Upper lobe of left lung (tissue), 6 donors: ENCODE data around the gene LAD1. TPM values are rescaled to one million over a fixed set of nuclear protein-coding genes. Genes with fewer than 3 reads are reported as not detected.

ENCODE experiments used
- ATAC-seq, 2 donors: fragments of 200-7000 bp; cut with Tn5 transposase; one replicate each; pipeline ENCODE4 v1.9.1; 2022; ENCODE audit warnings: mild to moderate bottlenecking in 2 of 2, moderate library complexity in 2 of 2; ENCODE audit not compliant: low FRiP score in 2 of 2
- DNase-seq, 2 donors: peaks; one replicate each; pipeline ENCODE4 v3.0.0-alpha.2; 2019 to 2020
- H3K27ac ChIP-seq, 4 donors: fragments of 200-600 bp; sonication (generic); one replicate each; pipeline ENCODE4 v1.5.1; 2016 to 2019
- H3K27me3 ChIP-seq, 4 donors: fragments of 200-600 bp; sonication (generic); one replicate each; pipeline ENCODE4 v1.5.1; 2017 to 2019
- H3K36me3 ChIP-seq, 4 donors: fragments of 200-600 bp; sonication (generic); one replicate each; pipeline ENCODE4 v1.5.1; 2016 to 2019
- H3K4me1 ChIP-seq, 4 donors: fragments of 200-600 bp; sonication (generic); one replicate each; pipeline ENCODE4 v1.5.1; 2018 to 2019
- H3K4me3 ChIP-seq, 4 donors: fragments of 200-600 bp; sonication (generic); one replicate each; pipeline ENCODE4 v1.5.1; 2017 to 2019; ENCODE audit warnings: mild to moderate bottlenecking in 2 of 4, moderate library complexity in 1 of 4
- H3K9me3 ChIP-seq, 4 donors: fragments of 200-600 bp; sonication (generic); one replicate each; pipeline ENCODE4 v1.5.1; 2018 to 2019
- CTCF ChIP-seq, 6 experiments: fragments of 450-650 bp in 4 of 6; fragments of 200-600 bp in 2 of 6; sonication (generic) in 2 of 6; IDR thresholded peaks; one replicate each; pipeline ENCODE4 v1.5.1; 2016 to 2019; ENCODE audit warnings: antibody characterized with exemption in 6 of 6
- EP300 ChIP-seq, 4 donors: sonication (generic); formaldehyde crosslinking; IDR thresholded peaks; one replicate each; pipeline ENCODE4 v1.5.1; 2017; ENCODE audit warnings: antibody characterized with exemption in 4 of 4, control low read depth in 2 of 4
- POLR2A ChIP-seq, 4 donors: fragments of 450-650 bp; IDR thresholded peaks; one replicate each; pipeline ENCODE4 v1.5.1; 2016 to 2017; ENCODE audit warnings: antibody characterized with exemption in 4 of 4, mild to moderate bottlenecking in 2 of 4
- POLR2AphosphoS5 ChIP-seq, 2 donors: sonication (generic); formaldehyde crosslinking; IDR thresholded peaks; one replicate each; pipeline ENCODE4 v1.5.1; 2017; ENCODE audit warnings: antibody characterized with exemption in 2 of 2
- WGBS, 2 donors: methylation state at CpG; one replicate each; pipeline ENCODE4 v1.1.5; 2017 to 2018; 5-methylcytosine and 5-hydroxymethylcytosine counted together
- total RNA-seq, 6 donors: library from RNA; depleted of rRNA in 4 of 6; stranded (reverse); fragments of >200 nt in 4 of 6; gene quantifications; one replicate each; pipeline versions ENCODE4 v1.1.0 to v1.2.1, GENCODE V29; 2016 to 2021
- donor health status: DM: no; HTN: no; CAD: no; lungs with moderate emphysema.
- donor health status: DM: no; HTN: yes; CAD: no; lungs with severe emphysema.

LAD1 gene
- total RNA-seq, 6 donors from 2014 or later, result 12.6 to 48.1 (median 39.1) TPM

GRCh38 chr1:201370500-201370899 lies 28.6 kb downstream of the LAD1 start:
- WGBS, 2 donors, result 63 to 81% methylated on average over 3 of the region's 3 CpGs

GRCh38 chr1:201369209-201369608 lies 29.9 kb downstream of the LAD1 start:
- Histone ChIP-seq H3K36me3 (no peaks in the 10 kb centered on the region), H3K27me3 (no peaks in the 10 kb centered on the region), H3K4me3 (no peak overlapping the region), H3K4me1 (no peaks in the 10 kb centered on the region), H3K27ac (no peak overlapping the region), H3K9me3 (no peaks in the 10 kb centered on the region)
- WGBS, 2 donors, result 60 to 64% methylated on average over 3 to 6 of the region's 6 CpGs
- peak in 1 of 2 donors; percentile 12 for ATAC-seq
- DNase-seq, result no peak
- TF ChIP-seq CTCF (IDR thresholded peaks at IDR 0.05) (no peak), POLR2AphosphoS5 (IDR thresholded peaks at IDR 0.05) (no peak), POLR2A (IDR thresholded peaks at IDR 0.05) (no peak), EP300 (IDR thresholded peaks at IDR 0.05) (no peak)

More at GRCh38 chr1:201370500-201370899, 28.6 kb downstream of the LAD1 start:
- Histone ChIP-seq H3K4me1 (peaks cover 0 to 4% (median 0%) of the 10 kb centered on the region in 4 donors), H3K27me3 (no peaks in the 10 kb centered on the region), H3K36me3 (no peaks in the 10 kb centered on the region), H3K9me3 (no peaks in the 10 kb centered on the region), H3K27ac (no peak overlapping the region), H3K4me3 (no peak overlapping the region)
- TF ChIP-seq CTCF (IDR thresholded peaks at IDR 0.05) (no peak), POLR2AphosphoS5 (IDR thresholded peaks at IDR 0.05) (no peak), POLR2A (IDR thresholded peaks at IDR 0.05) (no peak), EP300 (IDR thresholded peaks at IDR 0.05) (no peak)
- DNase-seq (no peak), ATAC-seq (no peak)

DNA sequence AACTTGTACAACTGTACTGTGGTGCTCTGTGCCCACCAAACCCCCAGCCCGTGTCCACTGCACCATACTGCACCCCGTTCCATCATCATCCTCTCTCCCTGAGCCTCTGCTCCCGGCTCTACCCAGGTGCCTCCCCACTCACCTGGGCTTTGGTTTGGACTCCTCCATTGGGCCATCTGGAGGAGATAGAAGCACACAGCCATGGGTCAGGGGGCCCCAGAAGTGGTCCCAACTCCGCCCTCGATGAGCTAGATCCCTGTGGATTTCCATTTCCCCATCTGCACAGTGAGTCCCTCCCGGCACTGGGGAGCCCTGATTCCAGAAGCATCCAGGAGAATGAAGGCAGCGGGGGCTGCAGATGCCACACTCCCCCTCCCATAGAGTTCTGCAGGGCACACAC lies 32.4 kb downstream of the LAD1 start:
- no peaks in the 10 kb centered on the region for H3K27me3 ChIP-seq
- H3K9me3 ChIP-seq, result no peaks in the 10 kb centered on the region
- no peak overlapping the region for H3K4me3 ChIP-seq
- no peak overlapping the region for H3K27ac ChIP-seq
- 78 to 79% methylated on average over 7 of the region's 7 CpGs for WGBS, 2 donors
- H3K4me1 ChIP-seq, result no peaks in the 10 kb centered on the region
- no peaks in the 10 kb centered on the region for H3K36me3 ChIP-seq
- DNase-seq (no peak), ATAC-seq (no peak)
- TF ChIP-seq POLR2AphosphoS5 (IDR thresholded peaks at IDR 0.05) (no peak), EP300 (IDR thresholded peaks at IDR 0.05) (no peak), POLR2A (IDR thresholded peaks at IDR 0.05) (no peak), CTCF (IDR thresholded peaks at IDR 0.05) (no peak)

DNA sequence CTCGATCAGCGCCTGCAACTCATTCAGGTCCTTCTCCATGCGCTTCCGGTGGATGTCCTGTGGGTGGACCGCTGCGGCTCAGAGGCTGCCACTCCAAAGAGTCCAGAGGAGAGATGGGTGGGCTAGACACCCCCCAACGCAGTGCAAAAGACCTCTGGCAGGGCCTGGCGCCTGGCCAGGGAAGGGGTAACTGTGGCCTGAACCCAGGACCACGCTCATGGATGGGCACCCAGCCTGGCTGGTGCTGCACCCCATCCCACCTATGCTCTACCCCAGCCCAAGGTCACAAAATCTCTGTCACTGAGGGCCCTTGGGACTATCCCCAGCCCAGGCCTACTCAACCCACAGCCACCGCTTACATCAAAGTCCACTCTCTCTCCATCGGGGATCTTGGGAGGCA lies 33.9 kb downstream of the LAD1 start:
- Histone ChIP-seq H3K36me3 (no peaks in the 10 kb centered on the region), H3K4me1 (no peaks in the 10 kb centered on the region), H3K27me3 (no peaks in the 10 kb centered on the region), H3K4me3 (no peak overlapping the region), H3K27ac (no peak overlapping the region), H3K9me3 (no peaks in the 10 kb centered on the region)
- TF ChIP-seq EP300 (IDR thresholded peaks at IDR 0.05) (no peak), POLR2AphosphoS5 (IDR thresholded peaks at IDR 0.05) (no peak), CTCF (IDR thresholded peaks at IDR 0.05) (no peak), POLR2A (IDR thresholded peaks at IDR 0.05) (no peak)
- WGBS, 2 donors, result 79% methylated on average over 11 of the region's 11 CpGs; no CpG with 5 or more reads in 1 of the 2 donors
- DNase-seq (no peak), ATAC-seq (no peak)

DNA sequence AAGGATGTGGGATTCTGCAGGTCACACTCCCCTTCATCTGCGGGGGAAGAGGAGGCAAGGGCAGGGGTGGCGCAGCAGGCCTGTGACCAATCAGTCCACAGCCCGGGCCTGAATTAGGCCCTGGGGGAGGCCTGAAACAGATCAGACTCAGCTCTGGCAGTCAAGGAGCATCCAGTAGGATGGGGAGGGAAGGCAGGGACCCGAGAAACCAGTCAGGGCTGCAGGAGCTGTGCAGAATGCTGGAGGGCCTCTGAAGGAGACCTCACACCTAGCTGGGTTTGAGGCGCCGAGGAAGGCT lies 34.4 kb downstream of the LAD1 start:
- Histone ChIP-seq H3K27ac (no peak overlapping the region), H3K4me3 (no peak overlapping the region), H3K4me1 (no peaks in the 10 kb centered on the region), H3K36me3 (no peaks in the 10 kb centered on the region), H3K9me3 (no peaks in the 10 kb centered on the region), H3K27me3 (no peaks in the 10 kb centered on the region)
- TF ChIP-seq CTCF (IDR thresholded peaks at IDR 0.05), result no peak
- no peak for TF ChIP-seq EP300 (IDR thresholded peaks at IDR 0.05)
- no peak for TF ChIP-seq POLR2AphosphoS5 (IDR thresholded peaks at IDR 0.05)
- no peak for TF ChIP-seq POLR2A (IDR thresholded peaks at IDR 0.05)
- DNase-seq, result no peak
- no peak for ATAC-seq
- WGBS, 2 donors, result 86 to 92% methylated on average over 3 to 6 of the region's 6 CpGs
